Calu3 (cell line): Measurements from ENCODE around the gene ZC3H6. TPM values are rescaled to one million over a fixed set of nuclear protein-coding genes. Genes with fewer than 3 reads are reported as not detected.

Source experiments
- BruUV-seq: library from RNA; stranded (reverse); fragments of 400-500 nt; replicated peaks from 2 replicates; lab custom pipeline; 2021; lab: Mats Ljungman, UMichigan
- CTCF ChIA-PET: fragments of 300-600 bp; sonication (Branson Sonifier 250); formaldehyde crosslinking; loops from one replicate; lab custom pipeline; 2022; ENCODE audit warnings: antibody characterized with exemption; lab: Charles Lee
- DNase-seq: peaks from one replicate; pipeline ENCODE4 v3.0.0; 2022
- H3K27ac Mint-ChIP-seq: one replicate; pipeline ENCODE4 v1.8.0; 2022; ENCODE audit warnings: mixed read lengths; ENCODE audit not compliant: unreplicated experiment
- H3K27me3 Mint-ChIP-seq: one replicate; pipeline ENCODE4 v1.8.0; 2022; ENCODE audit warnings: mixed read lengths; ENCODE audit not compliant: unreplicated experiment
- H3K36me3 Mint-ChIP-seq: one replicate; pipeline ENCODE4 v1.8.0; 2022; ENCODE audit warnings: mild to moderate bottlenecking, moderate library complexity, mixed read lengths; ENCODE audit not compliant: insufficient read depth, unreplicated experiment
- H3K4me1 Mint-ChIP-seq: one replicate; pipeline ENCODE4 v1.8.0; 2022; ENCODE audit warnings: mild to moderate bottlenecking, low read depth, mixed read lengths; ENCODE audit not compliant: unreplicated experiment
- H3K4me3 Mint-ChIP-seq: one replicate; pipeline ENCODE4 v1.8.0; 2022; ENCODE audit warnings: mild to moderate bottlenecking, low read depth, moderate library complexity, mixed read lengths; ENCODE audit not compliant: unreplicated experiment
- H3K9me3 Mint-ChIP-seq: one replicate; pipeline ENCODE4 v1.8.0; 2022; ENCODE audit warnings: low read depth, mixed read lengths; ENCODE audit not compliant: unreplicated experiment
- CTCF ChIP-seq: fragments of 200-600 bp; IDR thresholded peaks from one replicate; pipeline ENCODE4 v1.8.0; 2022; ENCODE audit warnings: antibody characterized with exemption; ENCODE audit not compliant: unreplicated experiment
- intact Hi-C: fragments of 100-400 bp; cut with micrococcal nuclease; formaldehyde crosslinking; loops from one replicate; pipeline ENCODE4 v1.10.0; 2022; ENCODE audit not compliant: unreplicated experiment
- total RNA-seq: library from RNA; stranded (reverse); gene quantifications from 2 replicates; pipeline ENCODE4 v1.2.3, GENCODE V29; 2022

ZC3H6 gene
- total RNA-seq, 1 experiment from 2014 or later, result 4.4 TPM

GRCh38 chr2:112290648-112291047 lies 15.3 kb downstream of the ZC3H6 start:
- CTCF ChIA-PET, result interaction anchor here (0.7 kb wide), 1 partner anchor 630 kb away, joined by 3 read pairs; no protein-coding TSS in a partner anchor
- no peaks in the 10 kb centered on the region for H3K9me3 Mint-ChIP-seq
- H3K27me3 Mint-ChIP-seq, result no peaks in the 10 kb centered on the region
- TF ChIP-seq CTCF, result no peak
- BruUV-seq, result no TSS peak
- no peaks in the 10 kb centered on the region for H3K4me1 Mint-ChIP-seq
- no peak overlapping the region for H3K4me3 Mint-ChIP-seq
- DNase-seq, result no peak
- intact Hi-C loops, result no loop called here
- H3K27ac Mint-ChIP-seq, result no peak overlapping the region
- H3K36me3 Mint-ChIP-seq, result no peaks in the 10 kb centered on the region

DNA sequence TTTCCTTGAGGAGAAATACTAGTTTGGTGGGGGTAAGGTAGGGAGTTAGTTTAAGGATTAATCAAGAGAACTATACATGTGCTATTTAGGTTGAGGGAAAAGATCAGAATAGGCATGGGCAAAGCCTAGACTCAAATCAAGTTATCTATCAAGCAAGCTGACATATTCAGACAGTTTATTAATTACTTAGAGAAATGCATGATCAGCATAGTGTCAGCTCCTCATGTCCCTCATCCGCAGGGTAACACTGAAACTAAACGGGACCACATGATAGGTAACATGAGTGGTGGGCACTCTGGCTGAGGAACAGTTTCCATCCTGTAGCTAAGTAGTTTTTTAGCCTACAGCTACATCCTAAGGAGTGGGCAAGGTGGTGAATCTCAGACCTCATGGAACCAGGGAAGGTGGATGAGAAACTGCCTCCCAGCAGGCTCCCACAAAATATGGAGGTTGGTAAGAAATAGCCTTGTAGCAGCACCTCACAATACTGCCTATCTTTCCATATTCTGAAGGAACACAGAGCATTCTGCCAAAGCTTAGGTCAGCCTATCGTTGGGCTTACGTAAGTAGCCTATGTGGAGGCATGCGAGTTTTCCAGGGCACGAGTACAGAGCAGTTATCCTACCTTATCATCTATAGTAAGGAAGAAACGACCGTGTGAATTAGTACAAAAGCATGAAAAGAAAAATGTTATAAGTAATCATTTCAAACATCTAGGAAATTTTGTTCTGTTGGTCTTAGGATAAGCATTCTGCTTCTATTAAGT lies 18.4 kb downstream of the ZC3H6 start:
- no peak overlapping the region for H3K4me3 Mint-ChIP-seq
- CTCF ChIA-PET, result no interaction called here
- H3K36me3 Mint-ChIP-seq, result no peaks in the 10 kb centered on the region
- H3K27ac Mint-ChIP-seq, result no peak overlapping the region
- no peaks in the 10 kb centered on the region for H3K27me3 Mint-ChIP-seq
- no peaks in the 10 kb centered on the region for H3K4me1 Mint-ChIP-seq
- intact Hi-C loops, result no loop called here
- H3K9me3 Mint-ChIP-seq, result no peaks in the 10 kb centered on the region
- no TSS peak for BruUV-seq
- no peak for DNase-seq
- no peak for TF ChIP-seq CTCF

DNA sequence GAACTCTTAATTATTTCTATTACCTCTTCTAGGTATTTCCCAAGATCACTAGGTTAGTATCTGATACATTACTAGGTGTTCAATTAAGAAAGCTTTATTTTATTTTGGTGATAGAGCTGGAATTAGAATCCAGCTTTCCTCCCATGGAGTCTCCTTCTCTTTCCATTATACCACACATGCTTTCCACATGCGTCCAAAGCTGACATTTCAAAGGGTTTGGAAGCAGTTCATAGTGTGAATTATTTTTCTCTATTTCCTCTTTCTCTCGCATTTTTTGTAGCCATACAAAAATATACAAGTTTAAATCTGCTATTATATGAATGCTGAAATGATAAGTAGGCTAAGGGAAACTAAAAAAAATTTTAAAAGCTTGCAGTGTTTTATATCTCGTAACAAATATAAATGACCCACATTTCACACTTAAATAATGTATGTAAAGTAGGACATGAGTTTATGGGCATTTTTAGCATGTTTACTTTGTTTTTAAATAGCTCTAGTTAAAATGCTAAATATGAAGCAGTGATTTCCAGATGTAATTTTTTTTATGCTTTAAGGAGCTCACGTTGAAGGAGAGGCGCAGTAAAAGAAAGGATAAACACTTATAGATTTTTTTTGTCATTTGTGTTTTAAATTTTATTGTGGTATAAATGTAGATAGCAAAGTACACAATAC lies 20.1 kb downstream of the ZC3H6 start:
- Mint-ChIP-seq H3K36me3 (no peaks in the 10 kb centered on the region), H3K9me3 (no peaks in the 10 kb centered on the region), H3K4me1 (peaks cover 3% of the 10 kb centered on the region), H3K27ac (no peak overlapping the region), H3K27me3 (no peaks in the 10 kb centered on the region), H3K4me3 (no peak overlapping the region)
- no peak for TF ChIP-seq CTCF
- intact Hi-C loops, result no loop called here
- CTCF ChIA-PET, result no interaction called here
- no peak for DNase-seq
- BruUV-seq, result no TSS peak

GRCh38 chr2:112296407-112296806 lies 21.0 kb downstream of the ZC3H6 start:
- Mint-ChIP-seq H3K4me1 (peaks cover 11% of the 10 kb centered on the region), H3K27me3 (no peaks in the 10 kb centered on the region), H3K4me3 (no peak overlapping the region), H3K27ac (no peak overlapping the region), H3K36me3 (no peaks in the 10 kb centered on the region), H3K9me3 (no peaks in the 10 kb centered on the region)
- no TSS peak for BruUV-seq
- CTCF ChIA-PET, result no interaction called here
- intact Hi-C loops, result no loop called here
- no peak for DNase-seq
- TF ChIP-seq CTCF, result no peak
